CD8-positive, alpha-beta memory T cell (primary cell): ENCODE data around the gene NUP188. TPM values are rescaled to one million over a fixed set of nuclear protein-coding genes. Genes with fewer than 3 reads are reported as not detected.

ENCODE experiments used
- CTCF ChIA-PET: fragments of 350-600 bp; sonication (Branson Sonifier 250); formaldehyde crosslinking; loops from one replicate; lab custom pipeline; 2021; ENCODE audit warnings: antibody characterized with exemption; lab: Charles Lee
- POLR2A ChIA-PET: fragments of 350-600 bp; sonication (Branson Sonifier 250); formaldehyde crosslinking; loops from one replicate; lab custom pipeline; 2021; ENCODE audit warnings: antibody characterized with exemption; lab: Charles Lee
- DNase-seq, 5 donors: peaks; one replicate each; pipeline versions ENCODE4 v3.0.0 to v3.0.0-alpha.2; 2020 to 2022; ENCODE audit warnings: mixed read lengths in 1 of 5
- H3K27ac ChIP-seq: one replicate; pipeline ENCODE4 v1.7.0; 2013; ENCODE audit warnings: low read depth, mild to moderate bottlenecking, low read length, moderate library complexity
- H3K27me3 ChIP-seq: 2 replicates; pipeline ENCODE4 v1.7.0; 2013; ENCODE audit warnings: low read length, mild to moderate bottlenecking; ENCODE audit not compliant: insufficient read depth, poor library complexity, severe bottlenecking
- H3K36me3 ChIP-seq: 2 replicates; pipeline ENCODE4 v1.7.0; 2013; ENCODE audit warnings: mild to moderate bottlenecking, low read length, moderate library complexity; ENCODE audit not compliant: insufficient read depth
- H3K4me1 ChIP-seq: 2 replicates; pipeline ENCODE4 v1.7.0; 2013; ENCODE audit warnings: mild to moderate bottlenecking, low read length, moderate library complexity; ENCODE audit not compliant: insufficient read depth
- H3K4me3 ChIP-seq: 2 replicates; pipeline ENCODE4 v1.7.0; 2013; ENCODE audit warnings: mild to moderate bottlenecking, low read length
- H3K9me3 ChIP-seq: 2 replicates; pipeline ENCODE4 v1.7.0; 2013; ENCODE audit warnings: mild to moderate bottlenecking, low read length
- H3K27ac Mint-ChIP-seq, 8 donors: one replicate each; pipeline ENCODE4 v1.8.0; 2020 to 2021; ENCODE audit warnings: mixed read lengths in 8 of 8, mild to moderate bottlenecking in 6 of 8, inconsistent platforms in 3 of 8, moderate library complexity in 3 of 8
- H3K27me3 Mint-ChIP-seq, 2 donors: one replicate each; pipeline ENCODE4 v1.8.0; 2020 to 2021; ENCODE audit warnings: mixed read lengths in 2 of 2, mild to moderate bottlenecking in 1 of 2, moderate library complexity in 1 of 2
- H3K36me3 Mint-ChIP-seq, 3 donors: one replicate each; pipeline ENCODE4 v1.8.0; 2020 to 2021; ENCODE audit warnings: mixed read lengths in 3 of 3, inconsistent platforms in 1 of 3, mild to moderate bottlenecking in 1 of 3
- H3K4me1 Mint-ChIP-seq, 3 donors: one replicate each; pipeline ENCODE4 v1.8.0; 2020 to 2021; ENCODE audit warnings: mixed read lengths in 3 of 3, inconsistent platforms in 1 of 3, mild to moderate bottlenecking in 1 of 3
- H3K4me3 Mint-ChIP-seq, 7 donors: one replicate each; pipeline ENCODE4 v1.8.0; 2020 to 2021; ENCODE audit warnings: mixed read lengths in 7 of 7, mild to moderate bottlenecking in 6 of 7, moderate library complexity in 4 of 7, inconsistent platforms in 2 of 7
- H3K9me3 Mint-ChIP-seq, 5 donors: one replicate each; pipeline ENCODE4 v1.8.0; 2020 to 2022; ENCODE audit warnings: mixed read lengths in 5 of 5, mild to moderate bottlenecking in 3 of 5, moderate library complexity in 2 of 5, inconsistent platforms in 1 of 5
- polyA plus RNA-seq: library from polyadenylated mRNA; unstranded; fragments of 300-500 nt; fragmentation: Illumina TruSeq; gene quantifications from one replicate; pipeline ENCODE4 v1.2.3, GENCODE V29; 2021
- total RNA-seq, 2 experiments: library from RNA; stranded (reverse); gene quantifications; one replicate each; pipeline ENCODE4 v1.2.3, GENCODE V29; 2021

NUP188 gene
- total and polyA plus RNA-seq, 3 experiments from 2014 or later = 41.3 to 150 (median 144) TPM

DNA sequence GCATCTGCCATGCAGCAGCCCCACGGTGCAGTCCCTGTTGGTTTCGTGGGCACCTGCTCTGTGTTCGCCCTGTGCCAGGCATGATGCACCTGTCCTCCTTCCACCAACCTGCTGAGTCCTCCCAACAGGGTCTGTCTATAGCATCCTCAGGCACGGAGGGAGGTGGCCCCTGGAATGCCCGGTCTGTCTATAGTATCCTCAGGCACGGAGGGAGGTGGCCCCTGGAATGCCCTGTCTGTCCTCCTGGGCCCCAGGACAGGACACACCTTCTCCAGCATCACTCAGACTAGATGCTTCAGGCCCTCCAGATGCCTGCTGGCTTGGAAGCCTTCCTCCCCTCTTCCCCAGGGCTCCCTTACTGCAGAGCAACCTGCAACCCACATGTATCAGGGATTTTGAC lies 36.6 kb upstream of the NUP188 start:
- no peak overlapping the region for H3K27ac ChIP-seq
- H3K4me1 ChIP-seq = peaks cover 54% of the 10 kb centered on the region
- Mint-ChIP-seq H3K27ac (peak overlapping the region in 7 of 8 donors; percentile 23 to 81 (median 48)), H3K36me3 (peaks cover 9 to 74% (median 10%) of the 10 kb centered on the region in 3 donors), H3K27me3 (no peaks in the 10 kb centered on the region), H3K4me3 (peak overlapping the region in 1 of 7 donors; percentile 63), H3K9me3 (no peaks in the 10 kb centered on the region), H3K4me1 (peaks cover 35 to 66% (median 43%) of the 10 kb centered on the region in 3 donors)
- ChIA-PET POLR2A (no interaction called here), CTCF (no interaction called here)
- H3K9me3 ChIP-seq = no peaks in the 10 kb centered on the region
- DNase-seq = no peak
- no peaks in the 10 kb centered on the region for H3K27me3 ChIP-seq
- H3K4me3 ChIP-seq = no peak overlapping the region
- H3K36me3 ChIP-seq = peaks cover 33% of the 10 kb centered on the region

- DNase-seq = no peak
- Histone ChIP-seq H3K27ac (no peak overlapping the region), H3K36me3 (peaks cover 33% of the 10 kb centered on the region), H3K4me3 (no peak overlapping the region), H3K27me3 (no peaks in the 10 kb centered on the region), H3K4me1 (peaks cover 54% of the 10 kb centered on the region), H3K9me3 (no peaks in the 10 kb centered on the region)
- ChIA-PET POLR2A (no interaction called here), CTCF (no interaction called here)
- Mint-ChIP-seq H3K36me3 (peaks cover 9 to 75% (median 11%) of the 10 kb centered on the region in 3 donors), H3K4me3 (no peak overlapping the region), H3K27ac (peak overlapping the region in 5 of 8 donors; percentile 41 to 78 (median 54)), H3K27me3 (no peaks in the 10 kb centered on the region), H3K4me1 (peaks cover 33 to 62% (median 42%) of the 10 kb centered on the region in 3 donors), H3K9me3 (no peaks in the 10 kb centered on the region)
Observed at GRCh38 chr9:128911529-128912035, 35.9 kb upstream of the NUP188 start.

GRCh38 chr9:128912270-128912853 lies 35.1 kb upstream of the NUP188 start:
- peak overlapping the region in 3 of 7 donors; percentile 11 to 55 (median 41) for H3K4me3 Mint-ChIP-seq
- H3K4me3 ChIP-seq = no peak overlapping the region
- H3K4me1 Mint-ChIP-seq = peaks cover 31 to 58% (median 40%) of the 10 kb centered on the region in 3 donors
- ChIA-PET POLR2A (no interaction called here), CTCF (no interaction called here)
- H3K27me3 Mint-ChIP-seq = no peaks in the 10 kb centered on the region
- peaks cover 31% of the 10 kb centered on the region for H3K36me3 ChIP-seq
- DNase-seq = no peak
- peaks cover 6 to 75% (median 12%) of the 10 kb centered on the region in 3 donors for H3K36me3 Mint-ChIP-seq
- no peaks in the 10 kb centered on the region for H3K9me3 Mint-ChIP-seq
- peak overlapping the region; percentile 8 to 86 (median 64) for H3K27ac Mint-ChIP-seq
- H3K27me3 ChIP-seq = no peaks in the 10 kb centered on the region
- H3K9me3 ChIP-seq = no peaks in the 10 kb centered on the region
- no peak overlapping the region for H3K27ac ChIP-seq
- peaks cover 54% of the 10 kb centered on the region for H3K4me1 ChIP-seq

GRCh38 chr9:128913048-128913900 lies 34.2 kb upstream of the NUP188 start:
- Histone ChIP-seq H3K4me1 (peaks cover 54% of the 10 kb centered on the region), H3K27ac (no peak overlapping the region), H3K4me3 (no peak overlapping the region), H3K36me3 (peaks cover 29% of the 10 kb centered on the region), H3K27me3 (no peaks in the 10 kb centered on the region), H3K9me3 (no peaks in the 10 kb centered on the region)
- no peaks in the 10 kb centered on the region for H3K9me3 Mint-ChIP-seq
- peaks cover 4 to 75% (median 15%) of the 10 kb centered on the region in 3 donors for H3K36me3 Mint-ChIP-seq
- POLR2A ChIA-PET = no interaction called here
- peaks cover 29 to 55% (median 45%) of the 10 kb centered on the region in 3 donors for H3K4me1 Mint-ChIP-seq
- peak overlapping the region in 1 of 7 donors; percentile 7 for H3K4me3 Mint-ChIP-seq
- CTCF ChIA-PET = interaction anchor here (2.1 kb wide), 1 partner anchor 15 kb away, joined by 8 read pairs; no protein-coding TSS in a partner anchor
- DNase-seq = no peak
- H3K27me3 Mint-ChIP-seq = no peaks in the 10 kb centered on the region
- H3K27ac Mint-ChIP-seq = peak overlapping the region; percentile 8 to 86 (median 76)

DNA sequence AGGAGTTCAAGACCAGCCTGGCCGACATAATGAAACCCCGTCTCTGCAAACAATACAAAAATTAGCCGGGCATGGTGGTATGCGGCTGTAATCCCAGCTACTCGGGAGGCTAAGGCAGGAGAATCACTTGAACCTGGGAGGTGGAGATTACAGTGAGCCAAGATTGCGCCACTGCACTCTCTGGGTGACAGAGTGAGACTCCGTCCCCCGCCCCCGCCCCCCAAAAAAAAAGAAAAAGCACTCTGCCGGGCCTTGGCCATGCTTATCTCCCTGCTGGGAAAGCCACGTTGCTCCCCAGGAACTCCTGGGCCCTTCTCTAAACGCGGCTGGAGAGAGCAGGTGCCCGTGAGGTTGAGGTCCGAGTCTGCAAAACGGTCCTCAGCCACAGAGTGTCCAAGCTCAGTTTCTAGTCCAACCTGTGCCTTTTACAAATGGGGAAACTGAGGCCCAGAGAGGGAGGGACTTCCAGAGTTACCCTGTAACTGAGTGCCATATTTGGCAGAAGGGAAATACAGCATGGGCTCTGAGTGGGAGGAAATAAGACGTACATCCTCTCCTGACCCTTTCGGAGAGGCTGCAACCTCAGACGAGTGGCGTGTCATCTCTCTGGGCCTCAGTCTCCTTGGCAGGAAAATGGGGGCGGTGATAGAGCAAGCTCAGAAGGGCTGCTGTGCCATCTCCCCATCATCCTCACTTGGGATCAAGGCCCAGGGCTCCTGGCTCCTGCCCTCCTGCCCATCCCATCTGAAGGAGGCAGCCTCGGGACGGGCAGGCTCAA lies 33.3 kb upstream of the NUP188 start:
- Histone ChIP-seq H3K9me3 (no peaks in the 10 kb centered on the region), H3K36me3 (peaks cover 20% of the 10 kb centered on the region), H3K4me3 (no peak overlapping the region), H3K4me1 (peaks cover 54% of the 10 kb centered on the region), H3K27me3 (no peaks in the 10 kb centered on the region), H3K27ac (no peak overlapping the region)
- ChIA-PET CTCF (interaction anchor here (1.3 to 2.1 kb wide), 2 partner anchors 14 to 52 kb away, joined by 3 to 8 read pairs; no protein-coding TSS in a partner anchor), POLR2A (no interaction called here)
- H3K27ac Mint-ChIP-seq = peak overlapping the region in 2 of 8 donors; percentile 22 to 66
- no peaks in the 10 kb centered on the region for H3K9me3 Mint-ChIP-seq
- no peak overlapping the region for H3K4me3 Mint-ChIP-seq
- H3K36me3 Mint-ChIP-seq = peaks cover under 1 to 68% (median 11%) of the 10 kb centered on the region in 3 donors
- H3K4me1 Mint-ChIP-seq = peaks cover 27 to 50% (median 36%) of the 10 kb centered on the region in 3 donors
- no peaks in the 10 kb centered on the region for H3K27me3 Mint-ChIP-seq
- DNase-seq = no peak

DNA sequence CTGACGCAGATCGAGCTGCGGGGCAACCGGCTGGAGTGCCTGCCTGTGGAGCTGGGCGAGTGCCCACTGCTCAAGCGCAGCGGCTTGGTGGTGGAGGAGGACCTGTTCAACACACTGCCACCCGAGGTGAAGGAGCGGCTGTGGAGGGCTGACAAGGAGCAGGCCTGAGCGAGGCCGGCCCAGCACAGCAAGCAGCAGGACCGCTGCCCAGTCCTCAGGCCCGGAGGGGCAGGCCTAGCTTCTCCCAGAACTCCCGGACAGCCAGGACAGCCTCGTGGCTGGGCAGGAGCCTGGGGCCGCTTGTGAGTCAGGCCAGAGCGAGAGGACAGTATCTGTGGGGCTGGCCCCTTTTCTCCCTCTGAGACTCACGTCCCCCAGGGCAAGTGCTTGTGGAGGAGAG lies 31.3 kb upstream of the NUP188 start:
- no peak overlapping the region for H3K4me3 ChIP-seq
- no peaks in the 10 kb centered on the region for H3K27me3 ChIP-seq
- POLR2A ChIA-PET = interaction anchor here (0.6 kb wide), 1 partner anchor 81 kb away, joined by 4 read pairs; no protein-coding TSS in a partner anchor
- no peaks in the 10 kb centered on the region for H3K9me3 ChIP-seq
- Mint-ChIP-seq H3K27me3 (no peaks in the 10 kb centered on the region), H3K4me3 (no peak overlapping the region), H3K27ac (no peak overlapping the region), H3K4me1 (peaks cover 18 to 35% (median 24%) of the 10 kb centered on the region in 3 donors), H3K9me3 (no peaks in the 10 kb centered on the region), H3K36me3 (peaks cover 0 to 53% (median 9%) of the 10 kb centered on the region in 3 donors)
- H3K27ac ChIP-seq = no peak overlapping the region
- CTCF ChIA-PET = interaction anchor here (1.5 kb wide), 1 partner anchor 12 kb away, joined by 3 read pairs; no protein-coding TSS in a partner anchor
- peaks cover 35% of the 10 kb centered on the region for H3K4me1 ChIP-seq
- peaks cover 8% of the 10 kb centered on the region for H3K36me3 ChIP-seq
- no peak for DNase-seq

- H3K9me3 Mint-ChIP-seq = no peaks in the 10 kb centered on the region
- no peaks in the 10 kb centered on the region for H3K27me3 ChIP-seq
- no peak overlapping the region for H3K27ac Mint-ChIP-seq
- H3K36me3 Mint-ChIP-seq = peaks cover 0 to 49% (median 9%) of the 10 kb centered on the region in 3 donors
- H3K27ac ChIP-seq = no peak overlapping the region
- H3K4me3 ChIP-seq = no peak overlapping the region
- no peak for DNase-seq
- H3K4me1 Mint-ChIP-seq = peaks cover 15 to 30% (median 23%) of the 10 kb centered on the region in 3 donors
- ChIA-PET POLR2A (interaction anchor here (0.6 kb wide), 1 partner anchor 80 kb away, joined by 4 read pairs; no protein-coding TSS in a partner anchor), CTCF (interaction anchor here (1.5 kb wide), 1 partner anchor 12 kb away, joined by 3 read pairs; no protein-coding TSS in a partner anchor)
- no peaks in the 10 kb centered on the region for H3K27me3 Mint-ChIP-seq
- H3K4me3 Mint-ChIP-seq = no peak overlapping the region
- no peaks in the 10 kb centered on the region for H3K9me3 ChIP-seq
- peaks cover 30% of the 10 kb centered on the region for H3K4me1 ChIP-seq
- H3K36me3 ChIP-seq = peaks cover 8% of the 10 kb centered on the region
Observed at GRCh38 chr9:128916745-128917144, 30.8 kb upstream of the NUP188 start.
